Fibroblast of villous mesenchyme (primary cell): Measurements from ENCODE around the gene MAML1. TPM values are rescaled to one million over a fixed set of nuclear protein-coding genes. Genes with fewer than 3 reads are reported as not detected.

Experiments
- DNase-seq: peaks from one replicate; pipeline ENCODE4 v3.0.0-alpha.2; 2010; ENCODE audit warnings: low read depth
- H3K4me3 ChIP-seq: 2 replicates; pipeline ENCODE4 v1.5.1; 2011; ENCODE audit warnings: low read depth, mild to moderate bottlenecking, low read length
- CTCF ChIP-seq: IDR thresholded peaks from 2 replicates; pipeline ENCODE4 v1.5.1; 2012; ENCODE audit warnings: low read depth, mild to moderate bottlenecking, low read length; ENCODE audit not compliant: insufficient read depth
- total RNA-seq: library from RNA; depleted of rRNA; stranded (reverse); fragments of >200 nt; gene quantifications from 2 replicates; pipeline ENCODE4 v1.2.3, GENCODE V29; 2012

MAML1 gene
- total RNA-seq, 1 donor: 12.1 TPM

DNA sequence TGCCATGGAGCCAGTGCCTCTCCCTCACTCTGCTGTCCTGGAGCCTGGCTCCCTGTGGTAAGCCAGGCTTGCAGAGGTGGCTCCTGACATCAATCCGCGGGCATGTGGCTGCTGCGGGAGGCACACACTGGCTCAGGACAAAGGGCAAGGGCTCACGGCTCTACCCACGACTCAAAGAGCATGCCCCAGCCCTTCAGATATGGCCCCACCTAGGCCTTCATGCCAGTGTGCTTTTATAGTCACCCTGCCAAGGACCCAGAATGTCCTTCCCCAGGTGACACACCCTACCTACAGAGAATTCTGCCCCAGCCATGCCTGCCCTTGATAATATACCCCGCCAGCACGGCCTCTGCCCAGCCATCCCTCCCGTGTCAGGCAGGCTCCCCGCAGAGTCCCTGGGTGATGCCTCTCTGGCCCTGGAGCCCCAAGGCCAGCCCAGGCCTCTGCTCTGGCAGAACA, 72.5 kb downstream of the MAML1 start:
- TF ChIP-seq CTCF: no peak
- peak overlapping the region; percentile 78 for H3K4me3 ChIP-seq
- DNase-seq: no peak

- peak overlapping the region; percentile 78 for H3K4me3 ChIP-seq
- TF ChIP-seq CTCF: no peak
- DNase-seq: peak; percentile 49
Measured at GRCh38 chr5:179805529-179806249, 73.1 kb downstream of the MAML1 start.

- peak; percentile 76 for DNase-seq
Measured at GRCh38 chr5:179806250-179807048, 73.8 kb downstream of the MAML1 start, which contains the start of gene MGAT4B. MGAT4B (minus strand) TSS chr5:179806866; CDS start chr5:179806583, 283 bp downstream.

GRCh38 chr5:179812135-179812825, 79.7 kb downstream of the MAML1 start:
- H3K4me3 ChIP-seq: no peak overlapping the region
- DNase-seq: no peak
- TF ChIP-seq CTCF: no peak

More at GRCh38 chr5:179806250-179807048, 73.8 kb downstream of the MAML1 start, which contains the start of gene MGAT4B:
- no peak for TF ChIP-seq CTCF
- H3K4me3 ChIP-seq: peak within 1 kb of the TSS; percentile 78

DNA sequence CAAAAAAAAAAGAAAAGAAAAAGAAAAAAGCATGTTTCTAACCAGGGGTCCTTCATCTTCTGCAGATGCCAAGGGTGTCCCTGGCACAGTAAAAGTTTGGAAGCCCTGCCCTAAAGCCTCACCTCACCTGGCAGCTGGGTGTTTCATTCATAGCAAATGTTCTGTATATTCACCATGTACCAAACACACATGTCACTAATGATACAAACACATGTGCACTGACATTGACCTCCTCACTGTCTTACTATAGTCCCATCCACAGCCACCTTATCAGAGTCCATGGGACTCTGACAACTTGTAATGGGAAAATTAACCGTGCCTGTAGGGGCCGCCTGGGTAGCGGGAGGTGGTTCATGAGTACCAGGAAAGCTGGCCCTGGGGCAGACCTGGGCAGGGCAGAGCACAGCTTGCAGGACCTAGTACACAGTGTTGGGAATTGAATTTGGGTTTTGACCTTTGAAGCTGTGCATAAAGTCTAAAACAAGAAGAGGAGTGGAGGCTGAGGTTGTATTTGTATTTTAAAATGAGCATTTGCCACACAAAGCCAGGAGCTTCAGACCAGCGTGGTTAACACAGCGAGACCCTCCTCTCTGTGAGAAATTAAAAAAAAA, 80.5 kb downstream of the MAML1 start:
- no peak for TF ChIP-seq CTCF
- DNase-seq: no peak

GRCh38 chr5:179814090-179814489, 81.5 kb downstream of the MAML1 start:
- no peak overlapping the region for H3K4me3 ChIP-seq
- DNase-seq: no peak
- no peak for TF ChIP-seq CTCF

More for the DNA sequence above, 80.5 kb downstream of the MAML1 start:
- H3K4me3 ChIP-seq: no peak overlapping the region
